Glomerular visceral epithelial cell (primary cell): Measurements from ENCODE around the gene LRRC31.
A peak's percentile ranks its signal among the peaks of the same experiment; 100 is the strongest.

Experiments
- DNase-seq: peaks from one replicate; pipeline ENCODE4 v3.0.0-alpha.2; 2016; ENCODE audit errors: extremely low spot score

LRRC31 gene

GRCh38 chr3:169863458-169863899 is 6.3 kb downstream of the LRRC31 start:
- peak; percentile 78 for DNase-seq

GRCh38 chr3:169861871-169862270 is 7.9 kb downstream of the LRRC31 start:
- no peak for DNase-seq

- DNase-seq, result no peak
Observed at GRCh38 chr3:169857811-169858210, 11.9 kb downstream of the LRRC31 start.

GRCh38 chr3:169855514-169855913 is 14.2 kb downstream of the LRRC31 start:
- DNase-seq, result no peak

GRCh38 chr3:169850618-169851017 is 19.1 kb downstream of the LRRC31 start:
- DNase-seq, result no peak

GRCh38 chr3:169848741-169849140 is 21.0 kb downstream of the LRRC31 start:
- no peak for DNase-seq

- DNase-seq, result no peak
Observed at GRCh38 chr3:169847896-169848295, 21.8 kb downstream of the LRRC31 start.

GRCh38 chr3:169846458-169847193 is 23.1 kb downstream of the LRRC31 start:
- DNase-seq, result peak; percentile 84

GRCh38 chr3:169842960-169843359 is 26.8 kb downstream of the LRRC31 start:
- DNase-seq, result no peak

GRCh38 chr3:169841171-169841570 is 28.6 kb downstream of the LRRC31 start:
- peak; percentile 58 for DNase-seq

- no peak for DNase-seq
Observed at GRCh38 chr3:169838511-169839030, 31.2 kb downstream of the LRRC31 start.

GRCh38 chr3:169836942-169837275 is 32.8 kb downstream of the LRRC31 start:
- DNase-seq, result no peak

- DNase-seq, result no peak
Observed at GRCh38 chr3:169836078-169836941, 33.4 kb downstream of the LRRC31 start.

GRCh38 chr3:169835533-169835932 is 34.2 kb downstream of the LRRC31 start:
- no peak for DNase-seq

GRCh38 chr3:169827712-169828111 is 42.0 kb downstream of the LRRC31 start:
- DNase-seq, result no peak

GRCh38 chr3:169825316-169825715 is 44.4 kb downstream of the LRRC31 start:
- DNase-seq, result no peak

GRCh38 chr3:169822983-169823382 is 46.8 kb downstream of the LRRC31 start:
- DNase-seq, result no peak

- DNase-seq, result no peak
Observed at GRCh38 chr3:169822540-169822939, 47.2 kb downstream of the LRRC31 start.

GRCh38 chr3:169822091-169822490 is 47.6 kb downstream of the LRRC31 start:
- no peak for DNase-seq

- DNase-seq, result peak; percentile 21
Observed at GRCh38 chr3:169818316-169818715, 51.4 kb downstream of the LRRC31 start.

- DNase-seq, result no peak
Observed at GRCh38 chr3:169815590-169816150, 54.1 kb downstream of the LRRC31 start.

GRCh38 chr3:169813757-169814517 is 55.8 kb downstream of the LRRC31 start:
- no peak for DNase-seq
